HG03280 (cell line): ENCODE data around the gene PTGIS.

Source experiments
- ATAC-seq: cut with Tn5 transposase; IDR thresholded peaks from one replicate; pipeline ENCODE4 v1.9.1; 2021; ENCODE audit warnings: mild to moderate bottlenecking, moderate library complexity; ENCODE audit not compliant: unreplicated experiment

PTGIS gene

GRCh38 chr20:49595811-49596561, 28.0 kb upstream of the PTGIS start:
- ATAC-seq, result no peak

DNA sequence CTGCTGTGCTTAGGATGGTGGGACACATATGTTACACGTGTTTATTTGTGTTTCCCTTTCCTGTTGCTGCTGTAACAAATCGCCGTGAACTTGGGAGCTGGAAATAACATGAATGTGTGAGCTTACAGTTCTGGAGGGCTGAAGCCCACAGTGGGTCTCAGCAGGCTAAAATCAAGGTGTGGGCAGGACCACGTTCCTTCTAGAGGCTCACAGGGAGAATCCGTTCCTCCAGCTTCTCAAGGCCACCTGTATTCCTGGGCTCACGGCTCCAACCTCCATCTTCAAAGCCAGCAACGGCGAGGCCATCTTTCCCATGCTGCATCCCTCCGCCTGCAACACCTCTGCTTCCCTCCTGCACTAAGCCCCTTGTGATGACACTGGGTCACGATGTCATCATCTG, 27.4 kb upstream of the PTGIS start:
- no peak for ATAC-seq

DNA sequence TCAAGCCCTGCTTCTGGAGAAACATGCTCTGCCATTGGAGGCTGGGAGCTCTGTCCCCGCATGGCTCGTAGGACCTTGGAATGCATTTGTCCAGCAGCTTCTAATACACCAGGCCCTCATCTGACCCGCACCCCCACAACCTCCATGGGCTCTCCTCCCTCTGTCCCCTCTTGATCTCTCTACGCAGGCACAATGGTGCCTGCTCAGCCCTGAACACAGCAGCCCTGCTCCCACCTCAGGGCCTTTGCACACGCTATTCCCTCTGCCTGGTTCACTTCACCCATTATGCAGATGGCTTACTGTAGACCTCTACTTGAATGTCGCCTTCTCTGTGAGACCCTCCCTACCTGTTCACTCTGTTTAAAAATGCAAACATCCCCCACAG, 27.0 kb upstream of the PTGIS start:
- no peak for ATAC-seq

GRCh38 chr20:49594143-49594930, 26.4 kb upstream of the PTGIS start:
- ATAC-seq, result no peak

GRCh38 chr20:49593466-49594142, 25.7 kb upstream of the PTGIS start:
- ATAC-seq, result no peak

- ATAC-seq, result no peak
Observed at GRCh38 chr20:49592120-49592519, 24.2 kb upstream of the PTGIS start.

DNA sequence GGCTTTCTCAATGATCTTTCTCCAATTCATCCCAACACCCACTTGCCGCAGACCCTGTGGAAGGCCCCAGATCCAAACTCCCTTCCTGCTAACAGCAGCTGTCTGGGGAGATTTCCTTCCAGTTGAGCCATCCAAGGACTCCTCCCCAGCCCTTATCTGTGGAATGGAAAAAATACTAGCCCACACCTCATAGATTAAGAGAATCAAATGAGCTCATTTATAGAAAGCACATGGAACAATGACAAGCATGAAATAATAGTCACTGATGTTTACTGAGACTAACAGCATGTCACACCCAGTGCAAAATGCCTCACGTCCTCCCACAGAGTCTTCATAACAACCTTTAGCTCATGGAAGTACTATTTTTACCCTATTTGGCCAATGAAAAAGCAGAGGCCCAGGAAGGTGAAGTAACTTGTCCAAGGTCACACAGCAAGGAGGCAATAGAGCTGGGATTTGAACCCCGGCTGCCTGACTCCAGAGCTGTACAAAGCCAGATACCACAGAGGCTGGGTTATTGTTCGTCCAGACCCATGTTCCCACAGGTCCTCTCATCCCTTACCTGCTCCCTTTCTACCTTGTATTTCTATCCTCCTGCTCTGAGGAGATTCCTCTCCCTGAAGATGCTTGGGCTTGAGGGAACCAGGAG, 23.4 kb upstream of the PTGIS start:
- ATAC-seq, result no peak

DNA sequence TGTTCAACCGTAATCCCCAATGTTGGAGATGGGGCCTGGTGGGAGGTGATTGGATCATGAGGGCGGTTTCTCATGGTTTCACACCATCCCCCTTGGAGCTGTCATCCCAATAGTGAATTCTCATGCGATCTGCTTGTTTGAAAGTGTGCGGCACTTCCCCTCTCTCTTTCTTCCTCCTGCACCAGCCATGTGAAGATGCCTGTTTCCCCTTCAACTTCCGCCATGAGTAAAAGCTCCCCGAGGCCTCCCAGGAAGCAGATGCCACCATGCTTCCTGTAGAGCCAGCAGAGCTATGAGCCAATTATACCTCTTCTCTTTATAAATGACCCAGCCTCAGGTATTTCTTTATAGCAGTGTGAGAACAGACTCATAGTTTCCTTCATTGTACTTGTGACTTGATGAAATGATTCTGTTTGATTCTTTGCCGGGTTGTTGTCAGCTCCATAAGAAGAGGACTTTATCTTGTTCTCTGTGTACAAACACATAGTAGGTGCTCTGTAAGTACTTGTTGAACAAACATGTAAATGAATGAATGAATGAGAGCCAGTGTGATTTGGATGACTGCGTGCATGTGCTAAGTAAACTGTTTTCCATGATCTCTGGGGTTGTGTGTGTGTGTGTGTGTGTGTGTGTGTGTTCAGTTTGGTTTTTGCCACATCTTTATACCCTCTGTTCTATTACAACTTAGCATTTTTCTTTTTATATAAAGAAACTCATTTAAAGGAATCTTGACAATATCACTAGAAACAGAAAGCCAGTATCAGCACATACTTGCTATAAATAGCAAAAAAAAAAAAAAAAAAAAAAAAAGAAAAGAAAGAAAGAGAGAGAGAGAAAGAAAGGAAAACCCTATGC, 22.5 kb upstream of the PTGIS start:
- no peak for ATAC-seq

DNA sequence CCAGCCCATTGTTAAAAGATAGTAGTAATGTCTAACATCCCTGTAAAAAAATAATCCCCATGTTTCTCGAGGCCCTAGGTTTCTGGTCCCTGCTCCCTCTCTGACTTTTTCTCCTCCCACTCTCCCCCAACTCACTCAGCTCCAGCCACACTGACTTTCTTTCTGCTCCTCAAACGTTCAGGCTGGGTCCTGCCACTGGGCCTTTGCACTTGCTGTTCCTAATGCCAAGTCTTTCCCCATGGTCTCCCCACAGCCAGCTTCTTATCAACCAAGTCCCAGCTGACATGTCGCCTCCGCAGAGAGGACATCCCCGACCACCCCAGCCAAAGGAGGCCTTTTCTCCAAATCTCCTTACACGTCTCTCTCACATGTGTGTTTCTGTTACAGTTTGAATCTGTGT, 21.8 kb upstream of the PTGIS start:
- ATAC-seq, result no peak

DNA sequence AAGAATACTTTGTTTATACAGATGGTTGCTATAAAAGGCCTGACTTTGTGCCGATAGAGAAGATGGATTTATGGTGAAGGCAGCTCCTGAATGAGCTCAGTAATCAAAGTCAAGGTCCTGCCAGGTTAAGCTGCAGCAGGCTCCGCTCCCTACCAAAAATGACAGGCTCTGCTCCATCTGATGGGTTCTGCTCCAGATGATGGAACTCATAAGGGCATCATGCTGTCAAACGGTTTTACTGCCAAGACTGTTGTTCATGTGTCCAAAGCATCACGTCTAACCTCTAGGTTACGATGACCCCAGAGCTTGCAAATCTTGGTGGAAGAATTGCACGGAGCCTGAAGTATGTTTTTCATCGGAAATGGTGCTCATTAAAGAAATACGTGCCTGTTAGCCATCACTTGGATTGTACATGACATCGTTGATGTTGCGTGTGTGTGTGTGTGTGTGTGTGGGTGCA, 19.2 kb upstream of the PTGIS start:
- ATAC-seq, result no peak

DNA sequence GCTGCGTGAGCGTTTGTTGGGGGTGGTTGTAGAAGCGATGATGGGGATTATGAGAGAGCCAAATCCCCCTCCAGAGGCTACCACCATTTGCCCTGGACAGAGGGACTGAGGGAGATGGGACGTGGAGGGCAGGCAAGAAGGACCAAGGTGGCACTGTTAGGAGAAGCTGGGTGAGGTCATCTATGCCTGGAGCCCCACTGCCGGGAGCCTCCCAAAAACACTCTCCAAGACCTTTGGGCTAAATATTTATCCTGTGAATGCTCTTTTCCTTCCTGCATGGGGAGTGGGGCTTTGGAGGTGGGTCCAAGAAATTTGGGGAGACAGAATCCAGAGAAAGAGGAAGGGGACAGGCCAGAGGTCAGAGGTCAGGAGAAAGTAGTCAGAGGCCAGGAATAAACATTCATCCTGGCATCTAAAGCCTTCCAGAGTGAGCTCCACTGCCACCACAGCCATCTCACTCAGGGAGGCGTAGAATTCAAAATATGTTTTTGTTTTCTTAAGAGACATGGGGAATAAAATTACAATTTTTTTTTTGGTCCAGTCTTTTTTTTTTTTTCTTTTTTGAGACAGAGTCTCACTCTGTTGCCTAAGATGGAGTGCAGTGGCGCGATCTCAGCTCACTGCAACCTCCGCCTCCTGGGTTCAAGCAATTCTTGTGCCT, 17.8 kb upstream of the PTGIS start:
- ATAC-seq, result no peak

DNA sequence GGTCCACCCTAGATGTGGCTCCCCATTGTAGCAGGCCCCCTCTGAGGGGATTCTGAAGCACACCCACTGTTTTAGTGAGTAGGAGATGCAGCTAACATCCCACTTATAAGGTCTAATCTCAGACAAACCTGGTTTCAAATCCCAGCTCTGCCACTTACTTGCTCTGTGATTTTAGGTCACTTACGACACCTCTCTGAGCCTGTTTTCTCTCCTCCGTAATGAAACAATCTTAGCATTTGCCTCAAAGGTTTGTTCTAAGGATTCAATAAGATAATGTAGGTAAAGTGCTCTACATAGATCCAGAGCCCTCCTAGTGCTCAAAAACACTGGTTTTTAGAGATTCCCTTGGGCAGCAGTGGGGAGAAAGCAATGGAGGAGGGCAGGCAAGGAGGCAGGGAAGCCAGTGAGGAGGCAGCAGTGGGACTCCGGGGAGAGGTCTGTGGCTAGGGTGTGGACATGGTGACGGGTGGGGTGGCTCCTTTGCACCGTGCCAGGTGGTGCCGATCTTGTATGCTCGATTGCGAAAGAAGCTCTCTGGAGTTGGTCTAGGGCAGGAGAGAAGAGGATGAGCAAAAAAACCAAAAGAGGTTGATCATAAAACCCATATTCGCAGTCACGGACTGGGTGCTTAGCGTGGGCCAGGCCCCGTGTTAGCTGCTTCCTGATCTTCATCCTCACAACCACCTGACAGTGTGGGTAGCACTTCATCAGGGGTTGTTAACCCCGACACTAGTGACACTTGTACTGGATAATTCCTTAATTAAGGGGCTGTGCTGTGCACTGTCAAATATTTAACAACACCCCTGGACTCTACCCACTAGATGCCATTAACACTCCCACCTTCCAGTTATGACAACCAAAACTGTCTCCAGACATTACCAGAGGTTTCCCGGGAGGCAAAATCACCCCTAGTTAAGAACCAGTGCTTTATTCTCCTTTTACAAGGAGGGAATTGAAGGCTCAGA, 16.8 kb upstream of the PTGIS start:
- ATAC-seq, result no peak

DNA sequence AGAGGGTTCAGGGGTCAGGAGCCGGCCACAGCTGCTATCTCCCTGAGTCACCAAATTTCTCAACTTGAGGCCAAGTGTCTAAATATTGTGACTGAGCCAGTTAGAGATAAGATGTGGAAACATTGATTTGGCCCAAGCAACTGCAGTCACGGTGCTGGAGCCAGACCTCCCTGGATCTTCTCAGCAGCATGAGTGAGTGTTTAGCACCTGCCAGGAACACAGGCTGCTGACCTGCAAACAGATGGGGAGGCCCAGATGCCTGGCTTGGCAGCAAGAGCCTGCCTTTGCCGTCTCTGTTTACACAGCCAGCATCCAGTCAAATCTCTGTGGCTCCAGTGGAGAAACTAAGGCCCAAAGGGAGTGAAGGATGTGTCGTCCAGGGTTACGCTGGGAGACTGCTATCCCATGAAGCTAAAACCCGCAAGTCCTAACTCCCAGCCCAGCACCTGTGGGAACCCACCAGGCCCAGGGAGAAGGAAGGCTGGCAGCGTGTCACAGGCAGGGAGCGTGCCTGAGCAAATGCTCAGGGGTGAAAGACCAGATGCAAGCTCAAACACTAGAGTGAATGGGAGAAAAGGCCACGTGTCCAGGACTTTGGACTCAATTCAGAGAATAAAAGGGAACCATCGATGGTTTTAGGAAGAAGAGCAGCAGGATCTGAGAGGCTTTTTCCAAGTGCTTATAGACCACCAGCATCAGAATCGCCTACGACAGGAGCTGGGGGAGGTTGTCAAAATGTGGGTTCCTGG, 15.9 kb upstream of the PTGIS start:
- no peak for ATAC-seq

DNA sequence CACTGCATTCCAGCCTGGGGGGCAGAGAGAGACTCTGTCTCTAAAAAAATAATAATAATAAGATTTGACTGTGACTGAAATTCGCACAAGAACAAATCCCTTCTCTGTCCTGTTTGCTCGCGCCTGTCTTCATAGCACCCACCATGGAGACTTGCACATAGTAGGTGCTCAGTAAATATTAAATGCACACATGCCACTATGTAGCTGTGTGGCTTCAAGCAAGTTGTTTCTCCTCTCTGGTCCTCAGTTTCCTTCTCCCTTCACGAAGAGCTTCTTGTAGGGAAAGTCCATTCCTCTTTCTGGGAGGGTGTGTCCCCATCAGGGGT, 15.4 kb upstream of the PTGIS start:
- no peak for ATAC-seq

- no peak for ATAC-seq
Observed at GRCh38 chr20:49582413-49583334, 14.7 kb upstream of the PTGIS start.

GRCh38 chr20:49581482-49581881, 13.5 kb upstream of the PTGIS start:
- ATAC-seq, result no peak

- no peak for ATAC-seq
Observed at GRCh38 chr20:49580813-49581174, 12.9 kb upstream of the PTGIS start.
